ENCODE measurements around the gene MUC5AC. TPM values are rescaled to one million over a fixed set of nuclear protein-coding genes. Genes with fewer than 3 reads are reported as not detected.
A peak's percentile ranks its signal among the peaks of the same experiment; 100 is the strongest.

MUC5AC gene
- total RNA-seq, 4 donors from 2014 or later = not detected

GRCh38 chr11:1206391-1207271, 48.9 kb downstream of the MUC5AC start:
- peaks cover 0 to 12% (median 8%) of the 10 kb centered on the region in 3 donors for H3K27me3 ChIP-seq
- intact Hi-C loops (cut with DNase I; ENCODE audit: low total_unique reads) (no loop called here), in situ Hi-C loops (cut with MboI; ENCODE audit: low sequenced_read_pairs in 4 of 4) (loop anchor here in 3 of 4 donors (25.0 kb wide), 1 partner anchor 306 kb away; no protein-coding TSS in a partner anchor)

GRCh38 chr11:1207401-1208143, 49.8 kb downstream of the MUC5AC start:
- Histone ChIP-seq H3K4me1 (no peaks in the 10 kb centered on the region), H3K9me3 (no peaks in the 10 kb centered on the region), H3K27me3 (peaks cover 0 to 12% (median 8%) of the 10 kb centered on the region in 3 donors), H3K36me3 (no peaks in the 10 kb centered on the region), H3K27ac (no peak overlapping the region), H3K4me3 (no peak overlapping the region)
- intact Hi-C loops (cut with DNase I; ENCODE audit: low total_unique reads) = no loop called here
- in situ Hi-C loops (cut with MboI; ENCODE audit: low sequenced_read_pairs in 4 of 4) = loop anchor here in 3 of 4 donors (25.0 kb wide), 1 partner anchor 305 kb away; no protein-coding TSS in a partner anchor
- peak in 1 of 2 donors; percentile 5 for DNase-seq
- TF ChIP-seq CTCF (IDR thresholded peaks at IDR 0.05 in 4 of 5, conservative IDR thresholded peaks at IDR 0.05 in 1 of 5) (no peak), POLR2A (IDR thresholded peaks at IDR 0.05) (no peak)
- ATAC-seq = no peak

More at GRCh38 chr11:1206391-1207271, 48.9 kb downstream of the MUC5AC start:
- no peak overlapping the region for H3K27ac ChIP-seq
- TF ChIP-seq POLR2A (IDR thresholded peaks at IDR 0.05) (no peak), CTCF (IDR thresholded peaks at IDR 0.05 in 4 of 5, conservative IDR thresholded peaks at IDR 0.05 in 1 of 5) (no peak)
- H3K4me3 ChIP-seq = no peak overlapping the region
- H3K4me1 ChIP-seq = no peaks in the 10 kb centered on the region
- no peak for ATAC-seq
- DNase-seq = peak in 1 of 2 donors; percentile 9
- no peaks in the 10 kb centered on the region for H3K9me3 ChIP-seq
- no peaks in the 10 kb centered on the region for H3K36me3 ChIP-seq

GRCh38 chr11:1208144-1208393, 50.3 kb downstream of the MUC5AC start:
- ATAC-seq (no peak), DNase-seq (peak in 1 of 2 donors; percentile 7)
- in situ Hi-C loops (cut with MboI; ENCODE audit: low sequenced_read_pairs in 4 of 4) (loop anchor here in 3 of 4 donors (25.0 kb wide), 1 partner anchor 304 kb away; no protein-coding TSS in a partner anchor), intact Hi-C loops (cut with DNase I; ENCODE audit: low total_unique reads) (no loop called here)
- no peak overlapping the region for H3K27ac ChIP-seq
- H3K4me1 ChIP-seq = no peaks in the 10 kb centered on the region
- peaks cover 0 to 2% (median 0%) of the 10 kb centered on the region in 3 donors for H3K9me3 ChIP-seq
- H3K4me3 ChIP-seq = no peak overlapping the region
- no peaks in the 10 kb centered on the region for H3K36me3 ChIP-seq
- H3K27me3 ChIP-seq = peaks cover 0 to 12% (median 8%) of the 10 kb centered on the region in 3 donors
- TF ChIP-seq CTCF (IDR thresholded peaks at IDR 0.05 in 4 of 5, conservative IDR thresholded peaks at IDR 0.05 in 1 of 5) (no peak), POLR2A (IDR thresholded peaks at IDR 0.05) (no peak)

- H3K4me1 ChIP-seq = no peaks in the 10 kb centered on the region
- intact Hi-C loops (cut with DNase I; ENCODE audit: low total_unique reads) = no loop called here
- TF ChIP-seq CTCF (IDR thresholded peaks at IDR 0.05 in 4 of 5, conservative IDR thresholded peaks at IDR 0.05 in 1 of 5) = no peak
- no peak for TF ChIP-seq POLR2A (IDR thresholded peaks at IDR 0.05)
- no peak overlapping the region for H3K27ac ChIP-seq
- peak in 1 of 2 donors; percentile 6 for DNase-seq
- H3K9me3 ChIP-seq = peaks cover 0 to 7% (median 0%) of the 10 kb centered on the region in 3 donors
- no peak overlapping the region for H3K4me3 ChIP-seq
- peaks cover 0 to 7% (median 6%) of the 10 kb centered on the region in 3 donors for H3K27me3 ChIP-seq
- no peaks in the 10 kb centered on the region for H3K36me3 ChIP-seq
- in situ Hi-C loops (cut with MboI; ENCODE audit: low sequenced_read_pairs in 4 of 4) = loop anchor here in 3 of 4 donors (25.0 kb wide), 1 partner anchor 304 kb away; no protein-coding TSS in a partner anchor
- no peak for ATAC-seq
Measured at GRCh38 chr11:1208394-1209261, 50.9 kb downstream of the MUC5AC start.

Data from gastrocnemius medialis (tissue), 4 donors.